H1 (cell line): ENCODE measurements around the gene MIA3. TPM values are rescaled to one million over a fixed set of nuclear protein-coding genes. Genes with fewer than 3 reads are reported as not detected.

Source experiments
- CTCF ChIA-PET: fragments of 300-600 bp; sonication (Branson Sonifier 250); formaldehyde crosslinking; loops from one replicate; lab custom pipeline; 2021; ENCODE audit not compliant: partially characterized antibody; lab: Charles Lee
- POLR2A ChIA-PET: fragments of 300-600 bp; sonication (Branson Sonifier 250); formaldehyde crosslinking; loops from one replicate; lab custom pipeline; 2021; ENCODE audit warnings: inconsistent platforms; ENCODE audit not compliant: partially characterized antibody; lab: Charles Lee
- DNase-seq, 2 experiments: peaks; one replicate each; pipeline versions ENCODE4 v3.0.0 to v3.0.0-alpha.2; 2010 to 2022; ENCODE audit warnings: low spot score in 2 of 2, low read depth in 1 of 2, mixed read lengths in 1 of 2
- FAIRE-seq: peaks from 2 replicates; lab custom pipeline; 2011; peaks lifted over from hg19 to GRCh38; lab: Jason Lieb, UNC
- H2AFZ ChIP-seq: 2 replicates; pipeline ENCODE4 v1.8.1; 2012; ENCODE audit warnings: low read length, inconsistent platforms
- H2AK5ac ChIP-seq: 2 replicates; pipeline ENCODE4 v1.6.1; 2013; ENCODE audit warnings: low read depth, low read length
- H2BK120ac ChIP-seq: replicated peaks from 2 replicates; pipeline ENCODE3; 2013; ENCODE audit warnings: low read depth, low read length, inconsistent platforms
- H2BK12ac ChIP-seq: 2 replicates; pipeline ENCODE4 v1.6.1; 2013; ENCODE audit warnings: low read depth, low read length
- H2BK15ac ChIP-seq: 2 replicates; pipeline ENCODE4 v1.6.1; 2013; ENCODE audit warnings: low read length
- H2BK20ac ChIP-seq: 2 replicates; pipeline ENCODE4 v1.6.1; 2013; ENCODE audit warnings: low read length
- H2BK5ac ChIP-seq: 2 replicates; pipeline ENCODE4 v1.6.1; 2013; ENCODE audit warnings: low read depth, low read length
- H3K14ac ChIP-seq: 2 replicates; pipeline ENCODE4 v1.6.1; 2013; ENCODE audit warnings: inconsistent platforms; ENCODE audit not compliant: insufficient read length
- H3K18ac ChIP-seq: 2 replicates; pipeline ENCODE4 v1.6.1; 2013; ENCODE audit warnings: low read length; ENCODE audit errors: extremely low read depth
- H3K23ac ChIP-seq: 2 replicates; pipeline ENCODE4 v1.6.1; 2013; ENCODE audit warnings: inconsistent platforms; ENCODE audit not compliant: insufficient read length
- H3K23me2 ChIP-seq: 2 replicates; pipeline ENCODE4 v1.6.1; 2013; ENCODE audit warnings: low read depth, low read length
- H3K27ac ChIP-seq: 2 replicates; pipeline ENCODE4 v1.6.1; 2011; ENCODE audit warnings: low read depth, low read length, inconsistent platforms
- H3K27me3 ChIP-seq, 4 experiments: replicated peaks in 1 of 4; 1 replicate in 1 of 4; 2 replicates in 3 of 4; pipeline versions ENCODE4 v1.6.1 to v1.8.1; 2011 to 2013; ENCODE audit warnings: low read length in 3 of 4, mild to moderate bottlenecking in 3 of 4, inconsistent platforms in 2 of 4, mixed read lengths in 2 of 4, moderate library complexity in 1 of 4; ENCODE audit not compliant: control insufficient read depth in 3 of 4, insufficient read depth in 3 of 4; ENCODE audit errors: extremely low read depth in 1 of 4
- H3K36me3 ChIP-seq, 4 experiments: 2 replicates each; pipeline versions ENCODE4 v1.6.1 to v1.8.1; 2011 to 2013; ENCODE audit warnings: mild to moderate bottlenecking in 4 of 4, low read length in 3 of 4, moderate library complexity in 2 of 4, control low read depth in 1 of 4, inconsistent platforms in 1 of 4; ENCODE audit not compliant: insufficient read depth in 4 of 4, control insufficient read depth in 2 of 4
- H3K4ac ChIP-seq: replicated peaks from 2 replicates; pipeline ENCODE3; 2013; ENCODE audit warnings: low read length, low read depth, mixed read lengths, inconsistent platforms; ENCODE audit not compliant: insufficient read length
- H3K4me1 ChIP-seq, 4 experiments: replicated peaks in 1 of 4; 1 replicate in 1 of 4; 2 replicates in 3 of 4; pipeline versions ENCODE4 v1.6.1 to v1.8.1; 2011 to 2013; ENCODE audit warnings: low read length in 3 of 4, inconsistent platforms in 2 of 4, mixed read lengths in 1 of 4; ENCODE audit not compliant: insufficient read depth in 4 of 4, control insufficient read depth in 3 of 4
- H3K4me2 ChIP-seq, 2 experiments: 2 replicates each; pipeline versions ENCODE4 v1.6.1 to v1.8.1; 2011 to 2013; ENCODE audit warnings: low read depth in 2 of 2, low read length in 2 of 2, control low read depth in 1 of 2, inconsistent platforms in 1 of 2, mild to moderate bottlenecking in 1 of 2; ENCODE audit not compliant: insufficient read depth in 1 of 2
- H3K4me3 ChIP-seq, 4 experiments: fragments of 200-600, 300-600 bp in 1 of 4; sonication (generic), shearing (Covaris generic), sonication (Bioruptor Twin) in 1 of 4; 2 replicates each; pipeline versions ENCODE4 v1.5.1 to v1.8.1; 2011 to 2016; ENCODE audit warnings: low read length in 4 of 4, low read depth in 3 of 4, control low read depth in 2 of 4, inconsistent platforms in 2 of 4, mild to moderate bottlenecking in 2 of 4, mixed read lengths in 1 of 4, moderate library complexity in 1 of 4; ENCODE audit not compliant: insufficient read depth in 2 of 4; ENCODE audit errors: extremely low read depth in 1 of 4
- H3K56ac ChIP-seq: replicated peaks from 2 replicates; pipeline ENCODE3; 2013; ENCODE audit warnings: low read depth, mild to moderate bottlenecking, mixed read lengths, low read length, inconsistent platforms; ENCODE audit not compliant: insufficient read length
- H3K79me1 ChIP-seq: 2 replicates; pipeline ENCODE4 v1.6.1; 2013; ENCODE audit warnings: low read depth, low read length, control low read depth
- H3K79me2 ChIP-seq, 2 experiments: 2 replicates each; pipeline versions ENCODE4 v1.6.1 to v1.8.1; 2012 to 2013; ENCODE audit warnings: low read length in 2 of 2, mild to moderate bottlenecking in 2 of 2, inconsistent platforms in 1 of 2; ENCODE audit not compliant: insufficient read depth in 2 of 2, control insufficient read depth in 1 of 2
- H3K9ac ChIP-seq, 4 experiments: replicated peaks in 1 of 4; 1 replicate in 1 of 4; 2 replicates in 3 of 4; pipeline versions ENCODE4 v1.6.1 to v1.8.1; 2011 to 2013; ENCODE audit warnings: low read depth in 3 of 4, low read length in 3 of 4, control low read depth in 2 of 4, mild to moderate bottlenecking in 2 of 4, moderate library complexity in 2 of 4, inconsistent platforms in 1 of 4; ENCODE audit errors: extremely low read depth in 1 of 4
- H3K9me3 ChIP-seq, 2 experiments: 2 replicates each; pipeline versions ENCODE4 v1.6.1 to v1.8.1; 2012 to 2013; ENCODE audit warnings: mild to moderate bottlenecking in 2 of 2, moderate library complexity in 2 of 2, control low read depth in 1 of 2, inconsistent platforms in 1 of 2, low read depth in 1 of 2, low read length in 1 of 2, mixed read lengths in 1 of 2; ENCODE audit not compliant: insufficient read depth in 2 of 2
- H4K20me1 ChIP-seq, 2 experiments: replicated peaks in 1 of 2; 2 replicates each; pipeline versions ENCODE3 to v1.8.1; 2011 to 2013; ENCODE audit warnings: inconsistent platforms in 2 of 2, low read length in 2 of 2, mild to moderate bottlenecking in 1 of 2; ENCODE audit not compliant: insufficient read depth in 2 of 2, control insufficient read depth in 1 of 2
- H4K5ac ChIP-seq: 2 replicates; pipeline ENCODE4 v1.6.1; 2013; ENCODE audit warnings: low read length, low read depth, mixed read lengths, inconsistent platforms; ENCODE audit not compliant: insufficient read length
- H4K8ac ChIP-seq: 2 replicates; pipeline ENCODE4 v1.8.0; 2013; ENCODE audit warnings: mild to moderate bottlenecking, moderate library complexity, low read length, inconsistent platforms; ENCODE audit not compliant: insufficient read depth; ENCODE audit errors: extremely low read depth
- H4K91ac ChIP-seq: replicated peaks from 2 replicates; pipeline ENCODE3; 2013; ENCODE audit warnings: low read length, mixed read lengths, inconsistent platforms; ENCODE audit not compliant: insufficient read length
- ASH2L ChIP-seq: fragments of 200-600, 300-600 bp; sonication (generic); IDR thresholded peaks from one replicate; pipeline ENCODE4 v1.7.1; 2017; ENCODE audit warnings: low read length
- CEBPB ChIP-seq: IDR thresholded peaks from 2 replicates; pipeline ENCODE4 v1.6.1; 2012; ENCODE audit warnings: low read depth, low read length
- CHD2 ChIP-seq: IDR thresholded peaks from 2 replicates; pipeline ENCODE4 v1.6.1; 2012; ENCODE audit warnings: low read length, improper control_type of control experiment
- GABPA ChIP-seq: IDR thresholded peaks from 2 replicates; pipeline ENCODE4 v1.6.1; 2011; ENCODE audit warnings: mild to moderate bottlenecking, low read length, moderate library complexity, borderline replicate concordance; ENCODE audit not compliant: insufficient read depth
- HDAC6 ChIP-seq: IDR thresholded peaks from one replicate; pipeline ENCODE4 v1.7.1; 2012; ENCODE audit warnings: low read depth, mild to moderate bottlenecking, inconsistent platforms, low read length, moderate library complexity
- KDM4A ChIP-seq: IDR thresholded peaks from one replicate; pipeline ENCODE4 v1.7.1; 2012; ENCODE audit warnings: low read depth, mild to moderate bottlenecking, moderate library complexity, low read length, inconsistent platforms; ENCODE audit not compliant: severe bottlenecking
- MAX ChIP-seq: IDR thresholded peaks from 2 replicates; pipeline ENCODE4 v1.6.1; 2012; ENCODE audit warnings: inconsistent platforms
- PHF8 ChIP-seq: fragments of 200-600 bp; sonication (generic); conservative IDR thresholded peaks from 2 replicates; pipeline ENCODE4 v1.7.1; 2012; ENCODE audit warnings: low read depth, mild to moderate bottlenecking, inconsistent platforms, low read length, moderate library complexity
- POLR2A ChIP-seq, 2 experiments: IDR thresholded peaks; 1 replicate in 1 of 2; 2 replicates in 1 of 2; pipeline ENCODE4 v1.6.1; 2011; ENCODE audit warnings: low read depth in 2 of 2, low read length in 2 of 2, mild to moderate bottlenecking in 2 of 2; ENCODE audit errors: control extremely low read depth in 1 of 2
- SP4 ChIP-seq: IDR thresholded peaks from 2 replicates; pipeline ENCODE4 v1.6.1; 2012; ENCODE audit warnings: low read length, inconsistent platforms
- TAF1 ChIP-seq: IDR thresholded peaks from 2 replicates; pipeline ENCODE4 v1.6.1; 2011; ENCODE audit warnings: mild to moderate bottlenecking, low read depth, low read length
- TBP ChIP-seq: IDR thresholded peaks from 2 replicates; pipeline ENCODE4 v1.6.1; 2011; ENCODE audit warnings: low read depth, low read length, improper control_type of control experiment
- WGBS, 2 experiments: shearing (Covaris generic) in 1 of 2; methylation state at CpG; one replicate each; pipeline versions ENCODE4 v1.1.6 to v1.1.7; 2013 to 2015; ENCODE audit warnings: low lambda C conversion rate in 2 of 2, mixed read lengths in 2 of 2, inconsistent platforms in 1 of 2, low coverage in 1 of 2, missing lambda C conversion rate in 1 of 2; ENCODE audit not compliant: insufficient replicate concordance in 2 of 2, insufficient coverage in 1 of 2, insufficient read length in 1 of 2; ENCODE audit errors: extremely low coverage in 1 of 2, missing lambda C conversion rate in 1 of 2; 5-methylcytosine and 5-hydroxymethylcytosine counted together
- polyA plus RNA-seq, 7 experiments: library from polyadenylated mRNA; depleted of rRNA in 3 of 7; stranded (reverse) in 5 of 7; unstranded in 2 of 7; fragments of >200 nt in 5 of 7; fragments of 200-250 nt in 2 of 7; gene quantifications; 1 replicate in 5 of 7; 2 replicates in 1 of 7; 4 replicates in 1 of 7; pipeline versions ENCODE4 v1.2.1 to v1.2.3, GENCODE V29; 2011 to 2013; ENCODE audit warnings: missing spikeins in 2 of 7, mixed read lengths in 2 of 7
- total RNA-seq: library from RNA; stranded (reverse); fragmentation: NEBNext Ultra II Directional; extraction: Animal tissue kit (Norgen Biotek cat#: 25700); gene quantifications from 2 replicates; pipeline ENCODE4 v1.2.1, GENCODE V29; 2021

The MIA3 gene
- total and polyA plus RNA-seq, 2 of the 8 experiments (the other 6 are each of a cell fraction or from before 2014, with no cell fraction given) = 69.0 to 105 TPM

GRCh38 chr1:222589462-222590302 is 28.2 kb upstream of the MIA3 start, which contains the start of gene TAF1A:
Gene TAF1A, minus strand, starts transcription at chr1:222589933.
- Histone ChIP-seq H3K79me1 (no peaks in the 10 kb centered on the region; the same call in 1 of the 2 replicates), H3K79me2 (peaks cover 0 to 39% of the 10 kb centered on the region in 2 experiments; a peak in 2 of 4 replicates), H4K5ac (no peak within 1 kb of the TSS), H4K8ac (no peak within 1 kb of the TSS), H2BK20ac (no peak within 1 kb of the TSS), H3K27me3 (no peaks in the 10 kb centered on the region), H2BK120ac (no peak within 1 kb of the TSS), H3K4me3 (peak within 1 kb of the TSS; percentile 55 to 99 (median 78)), H4K20me1 (no peaks in the 10 kb centered on the region), H4K91ac (no peak within 1 kb of the TSS), H2BK12ac (no peak within 1 kb of the TSS), H3K9me3 (no peaks in the 10 kb centered on the region), H3K27ac (peak within 1 kb of the TSS; percentile 48; the same call in 1 of the 2 replicates), H3K23ac (no peak within 1 kb of the TSS), H3K36me3 (peaks cover 0 to 23% (median 8%) of the 10 kb centered on the region in 4 experiments; a peak in 4 of 8 replicates), H2BK5ac (peak within 1 kb of the TSS; percentile 69; the same call in 1 of the 2 replicates), H3K4me1 (peaks cover 0 to 3% (median 0%) of the 10 kb centered on the region in 4 experiments; a peak in 1 of 7 replicates), H2AFZ (peak within 1 kb of the TSS; percentile 93), H3K18ac (peak within 1 kb of the TSS; percentile 75), H2AK5ac (no peak within 1 kb of the TSS), H3K9ac (peak within 1 kb of the TSS; percentile 43 to 81 (median 65)), H3K23me2 (peaks cover 10% of the 10 kb centered on the region), H3K4ac (no peak within 1 kb of the TSS), H3K4me2 (peak within 1 kb of the TSS; percentile 89 to 93), H3K56ac (no peak within 1 kb of the TSS), H3K14ac (no peak within 1 kb of the TSS), H2BK15ac (no peak within 1 kb of the TSS)
- CTCF ChIA-PET = interaction anchor here (1.0 to 2.6 kb wide), 4 partner anchors 17 to 44 kb away, joined by 3 to 10 read pairs (median 6); no protein-coding TSS in a partner anchor
- FAIRE-seq = peak; percentile 45
- DNase-seq = peak; percentile 59 to 79
- WGBS, 2 experiments = 0% methylated on average over 41 of the region's 41 CpGs; no CpG with 5 or more reads in 1 of the 2 experiments
- POLR2A ChIA-PET = interaction anchor here (0.7 to 2.5 kb wide), 11 partner anchors 9 to 618 kb away, joined by 3 to 8 read pairs (median 3); partner anchors contain the start of genes AIDA and BROX
- peak; percentile 97 for TF ChIP-seq ASH2L
- no peak for TF ChIP-seq CEBPB
- TF ChIP-seq KDM4A = peak; percentile 79
- peak; percentile 33; the same call in 1 of the 2 replicates for TF ChIP-seq MAX
- 0 out of 2 replicates have a peak, but pooled peaks have one; percentile 21 for TF ChIP-seq SP4
- peak; percentile 81 for TF ChIP-seq TBP
- TF ChIP-seq GABPA = peak; percentile 85
- TF ChIP-seq CHD2 = 0 out of 2 replicates have a peak, but pooled peaks have one; percentile 10
- TF ChIP-seq TAF1 = peak; percentile 62; the same call in 1 of the 2 replicates
- peak; percentile 71 for TF ChIP-seq PHF8
- TF ChIP-seq POLR2A (IDR thresholded peaks at IDR 0.05; ENCODE audit: control extremely low read depth in 1 of 2, low read depth in 2 of 2, low read length in 2 of 2) = peak in 1 of 2 experiments; percentile 63; a peak in 1 of 3 replicates
- no peak for TF ChIP-seq HDAC6
